ENCODE data around the gene GSTM2. TPM values are rescaled to one million over a fixed set of nuclear protein-coding genes. Genes with fewer than 3 reads are reported as not detected.

The GSTM2 gene
- total RNA-seq, 1 experiment from 2014 or later: 14.9 TPM

- H3K23ac ChIP-seq (ENCODE audit: insufficient read length, low read depth, low read length): no peak overlapping the region
- no peak overlapping the region for H2BK12ac ChIP-seq (ENCODE audit: insufficient read length, low read depth, low read length)
- H2BK20ac ChIP-seq (ENCODE audit: low read depth, low read length, poor library complexity, severe bottlenecking): no peak overlapping the region
- H4K5ac ChIP-seq (ENCODE audit: insufficient read length, low read depth, low read length): no peak overlapping the region
- Mint-ChIP-seq H3K4me1 (no peaks in the 10 kb centered on the region; a peak in 1 of 4 replicates), H3K4me3 (no peak overlapping the region), H3K27ac (no peak overlapping the region; a peak in 1 of 7 replicates), H3K9me3 (no peaks in the 10 kb centered on the region; a peak in 1 of 5 replicates), H3K27me3 (ENCODE audit: low read depth) (peaks cover 2% of the 10 kb centered on the region; the same call in 1 of the 2 replicates), H3K36me3 (ENCODE audit: insufficient read depth in 1 of 3, low read depth in 3 of 3) (no peaks in the 10 kb centered on the region)
- no peak overlapping the region for H3K56ac ChIP-seq (ENCODE audit: insufficient read length, low read depth, low read length)
- H3T11ph ChIP-seq (ENCODE audit: low read length): no peak overlapping the region
- no peaks in the 10 kb centered on the region for H3K79me2 ChIP-seq (ENCODE audit: insufficient read depth, low read length)
- H4K91ac ChIP-seq (ENCODE audit: insufficient read length, low read depth, low read length): no peak overlapping the region
- H3K18ac ChIP-seq (ENCODE audit: insufficient read length, low read depth, low read length): no peak overlapping the region
- no peak overlapping the region for H3K9ac ChIP-seq (ENCODE audit: extremely low read depth, insufficient read length, low read length)
- H2BK5ac ChIP-seq (ENCODE audit: insufficient read length, low read length): no peak overlapping the region
- no peak overlapping the region for H2BK15ac ChIP-seq (ENCODE audit: low read depth, low read length)
- H2BK120ac ChIP-seq (ENCODE audit: low read depth, low read length, poor library complexity, severe bottlenecking): no peak overlapping the region
- H3K14ac ChIP-seq (ENCODE audit: insufficient read depth, low read length): no peak overlapping the region
- no peak overlapping the region for H3K4me2 ChIP-seq (ENCODE audit: insufficient read depth, insufficient read length, low read length)
- no peak overlapping the region for H2AK5ac ChIP-seq (ENCODE audit: insufficient read length, low read length)
- H3K4me1 ChIP-seq (ENCODE audit: insufficient read depth, low read length): no peaks in the 10 kb centered on the region
- no peaks in the 10 kb centered on the region for H3K23me2 ChIP-seq (ENCODE audit: insufficient read length, low read depth, low read length, poor library complexity, severe bottlenecking)
- H4K8ac ChIP-seq (replicated peaks; ENCODE audit: insufficient read length, low read depth, low read length): no peak overlapping the region
- no peak overlapping the region for H2AFZ ChIP-seq (ENCODE audit: low read length)
- no peaks in the 10 kb centered on the region for H4K20me1 ChIP-seq (ENCODE audit: control insufficient read depth, insufficient read depth, insufficient read length)
- no peak for DNase-seq
- TF ChIP-seq CTCF (conservative IDR thresholded peaks at IDR 0.05): no peak
- no peak overlapping the region for H3K4ac ChIP-seq (ENCODE audit: low read depth, low read length)
- no peaks in the 10 kb centered on the region for H3K9me3 ChIP-seq (ENCODE audit: control insufficient read depth, low read depth, low read length)
- no peaks in the 10 kb centered on the region; the same call in 1 of the 2 replicates for H3K27me3 ChIP-seq (ENCODE audit: insufficient read depth, low read length)
- WGBS (ENCODE audit: extremely low coverage, insufficient read length, low lambda C conversion rate): 100% methylated on average over 1 of the region's 5 CpGs
- H3K27ac ChIP-seq (ENCODE audit: insufficient read length, low read depth, low read length): no peak overlapping the region
- no peaks in the 10 kb centered on the region for H3K79me1 ChIP-seq (ENCODE audit: insufficient read depth, low read depth, low read length, poor library complexity, severe bottlenecking)
Observed at GRCh38 chr1:109719337-109719837, 51.5 kb downstream of the GSTM2 start.
